K562 (cell line): Measurements from ENCODE around the gene CRYGB. TPM values are rescaled to one million over a fixed set of nuclear protein-coding genes. Genes with fewer than 3 reads are reported as not detected.
"Not testable (repeated sequence)": the region's sequence is repeated elsewhere in the genome, so short reads cannot be mapped to it uniquely, and the experiment has no call there.

Experiments used
- ATAC-seq: fragments of 200-7000 bp; cut with Tn5 transposase; 3 replicates; pipeline ENCODE4 v1.9.1; 2020; ENCODE audit warnings: moderate library complexity
- BruUV-seq: library from RNA; stranded (reverse); fragments of 400-500 nt; replicated peaks from 2 replicates; lab custom pipeline; 2021; lab: Mats Ljungman, UMichigan
- CTCF ChIA-PET: fragments of 300-600 bp; formaldehyde crosslinking; extraction: SDS; loops from one replicate; lab custom pipeline; 2021; ENCODE audit warnings: low intra/inter-chr PET ratio; lab: Yijun Ruan, JAX
- POLR2A ChIA-PET: fragments of 300-600, 350-650 bp; sonication (Branson Sonifier 250); formaldehyde crosslinking; extraction: SDS; loops from one replicate; lab custom pipeline; 2021; ENCODE audit warnings: antibody characterized with exemption, inconsistent platforms; lab: Yijun Ruan, JAX
- DNase-seq, 4 experiments: peaks; one replicate each; pipeline versions ENCODE4 v3.0.0 to v3.0.0-alpha.2; 2011 to 2018; ENCODE audit warnings: low spot score in 3 of 4, mixed read lengths in 3 of 4; ENCODE audit errors: extremely low read depth in 1 of 4
- FAIRE-seq: peaks from 2 replicates; lab custom pipeline; 2011; peaks lifted over from hg19 to GRCh38; lab: Jason Lieb, UNC
- H2AFZ ChIP-seq: 2 replicates; pipeline ENCODE4 v1.6.0; 2011; ENCODE audit warnings: low read depth, low read length, control low read depth, inconsistent platforms
- H3K27ac ChIP-seq: fragments of 200-600 bp; 3 replicates; pipeline ENCODE4 v1.8.0; 2011; ENCODE audit warnings: low read depth, mild to moderate bottlenecking, control low read depth, inconsistent platforms, low read length, moderate library complexity, mixed read lengths; ENCODE audit errors: extremely low read depth
- H3K27me3 ChIP-seq, 2 experiments: fragments of 300-600 bp in 1 of 2; 2 replicates in 1 of 2; 3 replicates in 1 of 2; pipeline versions ENCODE4 v1.6.0 to v1.8.0; 2011; ENCODE audit warnings: inconsistent platforms in 2 of 2, low read length in 2 of 2, mild to moderate bottlenecking in 1 of 2, mixed read lengths in 1 of 2, moderate library complexity in 1 of 2; ENCODE audit not compliant: control insufficient read depth in 2 of 2, insufficient read depth in 2 of 2
- H3K36me3 ChIP-seq: fragments of 300-600 bp; 3 replicates; pipeline ENCODE4 v1.8.0; 2011; ENCODE audit warnings: mild to moderate bottlenecking, low read length, inconsistent platforms; ENCODE audit not compliant: control insufficient read depth, insufficient read depth
- H3K4me1 ChIP-seq, 2 experiments: fragments of 200-600 bp in 1 of 2; replicated peaks in 1 of 2; 2 replicates in 1 of 2; 3 replicates in 1 of 2; pipeline versions ENCODE4 v1.5.1 to v1.8.0; 2011; ENCODE audit warnings: inconsistent platforms in 2 of 2, low read length in 2 of 2, mild to moderate bottlenecking in 1 of 2, mixed read lengths in 1 of 2, moderate library complexity in 1 of 2; ENCODE audit not compliant: control insufficient read depth in 2 of 2, insufficient read depth in 2 of 2
- H3K4me2 ChIP-seq: 2 replicates; pipeline ENCODE4 v1.6.1; 2011; ENCODE audit warnings: low read length, control low read depth, inconsistent platforms, mixed read lengths; ENCODE audit not compliant: insufficient read depth
- H3K4me3 ChIP-seq: fragments of 200-600 bp; sonication (generic), shearing (Covaris generic); 2 replicates; pipeline ENCODE4 v1.5.1; 2016; ENCODE audit warnings: control low read depth, inconsistent platforms
- H3K79me2 ChIP-seq: fragments of 200-600 bp; 3 replicates; pipeline ENCODE4 v1.8.0; 2011; ENCODE audit warnings: low read length, inconsistent platforms; ENCODE audit not compliant: control insufficient read depth, insufficient read depth
- H3K9ac ChIP-seq, 2 experiments: 2 replicates each; pipeline versions ENCODE4 v1.6.0 to v1.6.1; 2011; ENCODE audit warnings: low read depth in 2 of 2, low read length in 2 of 2, control low read depth in 1 of 2, inconsistent platforms in 1 of 2, mild to moderate bottlenecking in 1 of 2, mixed read lengths in 1 of 2; ENCODE audit not compliant: insufficient read depth in 1 of 2
- H3K9me1 ChIP-seq: one replicate; pipeline ENCODE4 v1.6.0; 2011; ENCODE audit warnings: inconsistent platforms, mild to moderate bottlenecking, low read length, moderate library complexity; ENCODE audit not compliant: control insufficient read depth, insufficient read depth
- H3K9me3 ChIP-seq: replicated peaks from 2 replicates; pipeline ENCODE4 v1.5.1; 2011; ENCODE audit warnings: low read depth, low read length, inconsistent platforms; ENCODE audit not compliant: control insufficient read depth, insufficient read depth
- H4K20me1 ChIP-seq: replicated peaks from 2 replicates; pipeline ENCODE4 v1.6.1; 2011; ENCODE audit warnings: low read length, inconsistent platforms, mixed read lengths; ENCODE audit not compliant: control insufficient read depth, insufficient read depth
- CSDE1 ChIP-seq, 2 experiments: fragments of 450-650 bp; IDR thresholded peaks; 2 replicates each; pipeline ENCODE4 v1.6.1; 2016; ENCODE audit warnings: mild to moderate bottlenecking in 1 of 2
- ZBTB33 ChIP-seq: sonication (generic); formaldehyde crosslinking; IDR thresholded peaks from 2 replicates; pipeline ENCODE4 v1.8.1; 2023; ENCODE audit warnings: mild to moderate bottlenecking, missing genetic modification reagents
- ZNF324 ChIP-seq: fragments of 250-450 bp; sonication (Bioruptor Pico); IDR thresholded peaks from 2 replicates; pipeline ENCODE4 v1.4.0; 2020; ENCODE audit warnings: mild to moderate bottlenecking
- WGBS: fragments of 100-300 bp; shearing (Covaris generic); methylation state at CpG from one replicate; pipeline ENCODE4 v1.1.6; 2016; ENCODE audit warnings: low coverage, mixed read lengths; ENCODE audit not compliant: insufficient coverage; ENCODE audit errors: missing lambda C conversion rate; 5-methylcytosine and 5-hydroxymethylcytosine counted together
- in situ Hi-C: fragments of 300-500 bp; cut with MboI; formaldehyde crosslinking; loops from 4 replicates; pipeline ENCODE4 v1.15.0; 2018; ENCODE audit warnings: inconsistent platforms, mixed read lengths
- intact Hi-C: fragments of 100-400 bp; cut with micrococcal nuclease; formaldehyde crosslinking; loops from 2 replicates; pipeline ENCODE4 v1.14.2; 2022
- polyA plus RNA-seq, 8 experiments: library from polyadenylated mRNA; depleted of rRNA in 4 of 8; stranded (reverse) in 5 of 8; unstranded in 3 of 8; fragments of >200 nt; fragmentation: Nextera tagmentation in 2 of 8; fragmentation: Illumina TruSeq in 1 of 8; extraction: Ambion mirVana in 2 of 8; extraction: Trizol in 1 of 8; gene quantifications; 2 replicates each; pipeline versions ENCODE4 v1.2.1 to v1.2.3, GENCODE V29; 2011 to 2014; ENCODE audit warnings: inconsistent platforms in 1 of 8, missing spikeins in 1 of 8
- total RNA-seq, 7 experiments: library from RNA; depleted of rRNA in 6 of 7; stranded (reverse); fragments of >200 nt in 6 of 7; fragmentation: Illumina TruSeq in 2 of 7; extraction: Trizol in 2 of 7; gene quantifications; 2 replicates each; pipeline versions ENCODE4 v1.2.1 to v1.2.3, GENCODE V29; 2011 to 2021; ENCODE audit warnings: low replicate concordance in 1 of 7
- TF ChIP-seq, protein P1 (sequence below): fragments of 450-650 bp; IDR thresholded peaks from one replicate; pipeline ENCODE4 v1.6.1; 2018; ENCODE audit warnings: mild to moderate bottlenecking, moderate library complexity; ENCODE audit not compliant: partially characterized antibody

The CRYGB gene
- total and polyA plus RNA-seq, 9 of the 15 experiments (the other 6 are each of a cell fraction or from before 2014, with no cell fraction given), result not detected

DNA sequence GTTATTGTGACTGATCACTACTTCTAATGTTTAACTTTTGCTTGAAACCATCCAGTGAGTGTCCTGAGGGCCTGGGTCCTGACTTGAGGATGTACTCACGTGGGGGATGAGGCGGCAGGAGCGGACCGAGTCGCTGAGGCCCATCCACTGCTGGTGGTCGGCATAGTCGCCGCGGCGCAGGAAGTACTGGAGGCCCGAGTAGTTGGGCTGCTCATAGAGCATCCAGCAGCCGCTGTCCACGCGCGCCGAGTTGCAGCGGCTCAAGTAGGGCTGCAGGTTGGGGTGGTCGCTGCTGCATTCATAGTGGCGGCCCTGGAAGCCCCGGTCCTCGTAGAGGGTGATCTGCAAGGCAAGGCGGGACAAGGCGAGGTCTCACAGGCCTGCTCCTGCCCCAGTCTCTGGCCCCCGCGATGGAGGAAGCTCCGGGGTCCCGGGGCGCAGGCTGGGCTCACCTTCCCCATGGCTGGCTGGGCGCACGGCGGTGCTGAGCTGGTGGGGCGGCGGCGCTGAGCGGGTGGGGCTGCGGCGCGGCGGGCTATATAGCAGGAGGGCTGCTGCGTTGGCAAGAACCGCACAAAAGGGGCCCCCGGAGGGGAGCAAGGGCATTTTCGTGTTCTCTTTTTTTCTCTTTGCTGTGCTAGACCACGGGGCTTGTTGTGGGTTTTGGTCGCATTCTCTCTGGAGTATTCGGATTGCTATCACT lies 21.8 kb downstream of the CRYGB start, which contains the start of gene CRYGD:
Gene CRYGD, minus strand, starts transcription at position 512 of the 703 bp plus-strand sequence. Its CDS starts 51 bp downstream, at position 461.
- H3K4me2 ChIP-seq, in situ Hi-C loops, intact Hi-C loops, H3K27ac ChIP-seq, ATAC-seq, BruUV-seq, H3K9me3 ChIP-seq, H3K36me3 ChIP-seq, DNase-seq, H3K79me2 ChIP-seq, POLR2A ChIA-PET, H3K27me3 ChIP-seq, H2AFZ ChIP-seq, H3K4me3 ChIP-seq, H4K20me1 ChIP-seq, H3K4me1 ChIP-seq, CTCF ChIA-PET, FAIRE-seq, H3K9ac ChIP-seq, H3K9me1 ChIP-seq: not testable (repeated sequence)
- TF ChIP-seq ZBTB33 (CRISPR knock-in tag), result 0 out of 2 replicates have a peak, but pooled peaks have one; percentile 22
- 90% methylated on average over 16 of the region's 46 CpGs for WGBS

- POLR2A ChIA-PET, result interaction anchor here (0.6 to 0.7 kb wide), 2 partner anchors 13 to 14 kb away, joined by 3 to 4 read pairs; no protein-coding TSS in a partner anchor
- Histone ChIP-seq H3K9ac (no peak overlapping the region), H3K27ac (no peak overlapping the region), H3K79me2 (no peaks in the 10 kb centered on the region), H2AFZ (no peak overlapping the region), H3K4me3 (no peak overlapping the region), H3K4me1 (no peaks in the 10 kb centered on the region; a peak in 1 of 5 replicates), H3K9me1 (no peaks in the 10 kb centered on the region), H4K20me1 (no peaks in the 10 kb centered on the region), H3K36me3 (no peaks in the 10 kb centered on the region), H3K9me3 (no peaks in the 10 kb centered on the region), H3K27me3 (no peaks in the 10 kb centered on the region), H3K4me2 (no peak overlapping the region)
- BruUV-seq, result no TSS peak
- FAIRE-seq (no peak), ATAC-seq (no peak), DNase-seq (no peak)
- 63% methylated on average over 1 of the region's 1 CpG for WGBS
- in situ Hi-C loops (no loop called here), intact Hi-C loops (no loop called here)
- TF ChIP-seq, protein P1, sequence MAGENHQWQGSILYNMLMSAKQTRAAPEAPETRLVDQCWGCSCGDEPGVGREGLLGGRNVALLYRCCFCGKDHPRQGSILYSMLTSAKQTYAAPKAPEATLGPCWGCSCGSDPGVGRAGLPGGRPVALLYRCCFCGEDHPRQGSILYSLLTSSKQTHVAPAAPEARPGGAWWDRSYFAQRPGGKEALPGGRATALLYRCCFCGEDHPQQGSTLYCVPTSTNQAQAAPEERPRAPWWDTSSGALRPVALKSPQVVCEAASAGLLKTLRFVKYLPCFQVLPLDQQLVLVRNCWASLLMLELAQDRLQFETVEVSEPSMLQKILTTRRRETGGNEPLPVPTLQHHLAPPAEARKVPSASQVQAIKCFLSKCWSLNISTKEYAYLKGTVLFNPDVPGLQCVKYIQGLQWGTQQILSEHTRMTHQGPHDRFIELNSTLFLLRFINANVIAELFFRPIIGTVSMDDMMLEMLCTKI, result no peak
- no peak for TF ChIP-seq CSDE1 (IDR thresholded peaks at IDR 0.05)
- no peak for TF ChIP-seq ZNF324 (CRISPR knock-in tag)
- CTCF ChIA-PET, result no interaction called here
These were observed 23.7 kb downstream of the CRYGB start for GRCh38 chr2:208122248-208122647.
